Neural cell (in vitro differentiated cells): Measurements from ENCODE around the gene PPM1B. TPM values are rescaled to one million over a fixed set of nuclear protein-coding genes. Genes with fewer than 3 reads are reported as not detected.

Experiments used
- H2AFZ ChIP-seq: fragments of 200-600, 300-800 bp; sonication (generic), shearing (Covaris generic); 2 replicates; pipeline ENCODE4 v1.6.0; 2014; ENCODE audit warnings: low read depth, mild to moderate bottlenecking, antibody characterized with exemption, low read length, moderate library complexity
- H3F3A ChIP-seq: fragments of 200-600 bp; shearing (Covaris generic); 2 replicates; pipeline ENCODE4 v1.6.1; 2016; ENCODE audit warnings: mild to moderate bottlenecking, moderate library complexity, mixed read lengths, antibody characterized with exemption, low read length; ENCODE audit not compliant: insufficient read depth, poor library complexity, severe bottlenecking
- H3K27ac ChIP-seq: fragments of 200-600, 300-800 bp; sonication (generic), shearing (Covaris generic); 2 replicates; pipeline ENCODE4 v1.5.1; 2014; ENCODE audit warnings: mild to moderate bottlenecking, low read length, moderate library complexity
- H3K27me3 ChIP-seq: fragments of 300-800, 200-600 bp; sonication (generic), shearing (Covaris generic); 2 replicates; pipeline ENCODE4 v1.6.0; 2014; ENCODE audit warnings: mild to moderate bottlenecking, low read depth, low read length, moderate library complexity; ENCODE audit not compliant: insufficient read depth
- H3K36me3 ChIP-seq: fragments of 300-800, 200-600 bp; sonication (generic), shearing (Covaris generic); 2 replicates; pipeline ENCODE4 v1.5.1; 2014; ENCODE audit warnings: mild to moderate bottlenecking, antibody characterized with exemption, low read length, moderate library complexity; ENCODE audit not compliant: insufficient read depth
- H3K4me2 ChIP-seq: fragments of 300-800, 200-600 bp; sonication (generic), shearing (Covaris generic); 2 replicates; pipeline ENCODE4 v1.6.0; 2014; ENCODE audit warnings: mild to moderate bottlenecking, low read length
- H3K4me3 ChIP-seq: fragments of 300-800, 200-600 bp; sonication (generic), shearing (Covaris generic); 2 replicates; pipeline ENCODE4 v1.5.1; 2014; ENCODE audit warnings: mild to moderate bottlenecking, low read length, moderate library complexity
- H3K79me2 ChIP-seq: fragments of 200-600 bp; shearing (Covaris generic); replicated peaks from 2 replicates; pipeline ENCODE4 v1.6.0; 2014; ENCODE audit warnings: mild to moderate bottlenecking, low read length, moderate library complexity; ENCODE audit not compliant: insufficient read depth
- H3K9ac ChIP-seq: fragments of 300-800, 200-600 bp; sonication (generic), shearing (Covaris generic); 2 replicates; pipeline ENCODE4 v1.6.1; 2016; ENCODE audit warnings: mild to moderate bottlenecking, low read length, mixed read lengths
- H3K9me2 ChIP-seq: fragments of 200-600 bp; shearing (Covaris generic); 2 replicates; pipeline ENCODE4 v1.6.1; 2016; ENCODE audit warnings: mild to moderate bottlenecking, low read length, mixed read lengths; ENCODE audit not compliant: insufficient read depth
- H3K9me3 ChIP-seq: fragments of 200-600, 300-800 bp; sonication (generic), shearing (Covaris generic); 2 replicates; pipeline ENCODE4 v1.6.1; 2016; ENCODE audit warnings: mild to moderate bottlenecking, mixed run types, low read length, moderate library complexity, mixed read lengths
- H4K20me1 ChIP-seq: fragments of 200-600 bp; shearing (Covaris generic); 2 replicates; pipeline ENCODE4 v1.6.1; 2016; ENCODE audit warnings: mild to moderate bottlenecking, mixed run types; ENCODE audit not compliant: insufficient read depth
- EP300 ChIP-seq: fragments of 450-650 bp; conservative IDR thresholded peaks from 2 replicates; pipeline ENCODE4 v1.6.1; 2014; ENCODE audit warnings: antibody characterized with exemption, mild to moderate bottlenecking, moderate library complexity; ENCODE audit not compliant: poor library complexity, severe bottlenecking
- EZH2 ChIP-seq: fragments of 200-600, 300-800 bp; shearing (Covaris generic), sonication (generic); IDR thresholded peaks from 2 replicates; pipeline ENCODE4 v1.6.1; 2014; ENCODE audit warnings: antibody characterized with exemption, low read length, borderline replicate concordance, mild to moderate bottlenecking; ENCODE audit not compliant: insufficient read depth, poor library complexity, severe bottlenecking
- MXI1 ChIP-seq: fragments of 450-650 bp; conservative IDR thresholded peaks from 2 replicates; pipeline ENCODE4 v1.6.1; 2014; ENCODE audit warnings: antibody characterized with exemption, mild to moderate bottlenecking; ENCODE audit not compliant: poor library complexity, severe bottlenecking
- POLR2AphosphoS5 ChIP-seq: IDR thresholded peaks from 2 replicates; pipeline ENCODE4 v1.6.1; 2012
- RAD21 ChIP-seq: fragments of 450-650 bp; conservative IDR thresholded peaks from 2 replicates; pipeline ENCODE4 v1.6.1; 2014; ENCODE audit warnings: antibody characterized with exemption, mild to moderate bottlenecking, moderate library complexity
- REST ChIP-seq: IDR thresholded peaks from 2 replicates; pipeline ENCODE4 v1.6.1; 2012; ENCODE audit warnings: borderline replicate concordance
- SMC3 ChIP-seq: fragments of 450-650 bp; conservative IDR thresholded peaks from 2 replicates; pipeline ENCODE4 v1.6.1; 2014; ENCODE audit warnings: antibody characterized with exemption, mild to moderate bottlenecking, moderate library complexity; ENCODE audit not compliant: poor library complexity
- TAF1 ChIP-seq: IDR thresholded peaks from 2 replicates; pipeline ENCODE4 v1.6.1; 2012; ENCODE audit warnings: low read depth
- polyA plus RNA-seq: library from polyadenylated mRNA; depleted of rRNA; stranded (reverse); fragments of >200 nt; gene quantifications from 2 replicates; pipeline ENCODE4 v1.2.3, GENCODE V29; 2014
- TF ChIP-seq, protein P1 (sequence below): fragments of 450-650 bp; IDR thresholded peaks from 2 replicates; pipeline ENCODE4 v1.5.1; 2014; ENCODE audit warnings: antibody characterized with exemption, mild to moderate bottlenecking, moderate library complexity; ENCODE audit not compliant: poor library complexity, severe bottlenecking

The PPM1B gene
- polyA plus RNA-seq, 1 donor from 2014 or later: 116 TPM

DNA sequence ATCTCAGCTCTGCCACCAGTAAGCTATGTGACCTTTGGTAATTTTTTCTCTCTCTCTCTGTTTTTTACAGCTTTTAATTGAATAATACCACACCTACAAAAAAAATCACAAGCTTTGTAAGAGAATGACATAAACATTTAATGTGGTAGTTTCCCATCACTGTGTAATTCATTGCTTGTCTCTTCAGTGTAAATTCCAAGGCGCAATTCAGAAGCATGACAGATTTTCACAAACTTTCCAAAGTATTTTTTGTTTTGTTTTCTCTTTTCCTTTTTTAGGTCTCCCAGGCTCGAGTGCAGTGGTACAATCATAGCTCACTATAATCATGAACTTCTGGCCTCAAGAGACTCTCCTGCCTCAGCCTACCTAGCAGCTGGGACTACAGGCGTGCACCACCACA lies 25.0 kb upstream of the PPM1B start:
- no peak overlapping the region for H2AFZ ChIP-seq
- H3K27ac ChIP-seq: no peak overlapping the region
- no peak overlapping the region for H3K9ac ChIP-seq
- no peak for TF ChIP-seq MXI1
- TF ChIP-seq POLR2AphosphoS5: no peak
- TF ChIP-seq TAF1: no peak
- TF ChIP-seq EP300: no peak
- TF ChIP-seq RAD21: no peak
- no peak for TF ChIP-seq REST
- TF ChIP-seq, protein P1, sequence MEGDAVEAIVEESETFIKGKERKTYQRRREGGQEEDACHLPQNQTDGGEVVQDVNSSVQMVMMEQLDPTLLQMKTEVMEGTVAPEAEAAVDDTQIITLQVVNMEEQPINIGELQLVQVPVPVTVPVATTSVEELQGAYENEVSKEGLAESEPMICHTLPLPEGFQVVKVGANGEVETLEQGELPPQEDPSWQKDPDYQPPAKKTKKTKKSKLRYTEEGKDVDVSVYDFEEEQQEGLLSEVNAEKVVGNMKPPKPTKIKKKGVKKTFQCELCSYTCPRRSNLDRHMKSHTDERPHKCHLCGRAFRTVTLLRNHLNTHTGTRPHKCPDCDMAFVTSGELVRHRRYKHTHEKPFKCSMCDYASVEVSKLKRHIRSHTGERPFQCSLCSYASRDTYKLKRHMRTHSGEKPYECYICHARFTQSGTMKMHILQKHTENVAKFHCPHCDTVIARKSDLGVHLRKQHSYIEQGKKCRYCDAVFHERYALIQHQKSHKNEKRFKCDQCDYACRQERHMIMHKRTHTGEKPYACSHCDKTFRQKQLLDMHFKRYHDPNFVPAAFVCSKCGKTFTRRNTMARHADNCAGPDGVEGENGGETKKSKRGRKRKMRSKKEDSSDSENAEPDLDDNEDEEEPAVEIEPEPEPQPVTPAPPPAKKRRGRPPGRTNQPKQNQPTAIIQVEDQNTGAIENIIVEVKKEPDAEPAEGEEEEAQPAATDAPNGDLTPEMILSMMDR: no peak
- no peak for TF ChIP-seq SMC3
- TF ChIP-seq EZH2: no peak
- no peaks in the 10 kb centered on the region for H3K9me3 ChIP-seq
- no peaks in the 10 kb centered on the region for H3K79me2 ChIP-seq
- no peaks in the 10 kb centered on the region for H3F3A ChIP-seq
- no peak overlapping the region for H3K4me3 ChIP-seq
- no peaks in the 10 kb centered on the region for H3K27me3 ChIP-seq
- H3K9me2 ChIP-seq: no peaks in the 10 kb centered on the region
- no peaks in the 10 kb centered on the region for H3K36me3 ChIP-seq
- no peak overlapping the region for H3K4me2 ChIP-seq
- H4K20me1 ChIP-seq: no peaks in the 10 kb centered on the region

GRCh38 chr2:44148999-44149398 lies 19.7 kb upstream of the PPM1B start:
- Histone ChIP-seq H4K20me1 (no peaks in the 10 kb centered on the region), H3K4me2 (no peak overlapping the region), H3K9me2 (no peaks in the 10 kb centered on the region), H3K27me3 (no peaks in the 10 kb centered on the region), H3K9me3 (no peaks in the 10 kb centered on the region), H3K4me3 (no peak overlapping the region), H3K79me2 (no peaks in the 10 kb centered on the region), H3K9ac (no peak overlapping the region), H3F3A (no peaks in the 10 kb centered on the region), H3K36me3 (no peaks in the 10 kb centered on the region), H3K27ac (no peak overlapping the region), H2AFZ (no peak overlapping the region)
- TF ChIP-seq, protein P1: no peak
- no peak for TF ChIP-seq REST
- TF ChIP-seq TAF1: no peak
- TF ChIP-seq RAD21: no peak
- TF ChIP-seq EZH2: no peak
- no peak for TF ChIP-seq POLR2AphosphoS5
- no peak for TF ChIP-seq SMC3
- TF ChIP-seq EP300: no peak
- TF ChIP-seq MXI1: no peak
